DMS79 treated with DMSO at 0.1 percent for 48 hours (cell line): ENCODE measurements around the gene NSD2.
A peak's percentile ranks its signal among the peaks of the same experiment; 100 is the strongest.
"Not testable (repeated sequence)": the region's sequence is repeated elsewhere in the genome, so short reads cannot be mapped to it uniquely, and the experiment has no call there.

Experiments
- DNase-seq: peaks from one replicate; lab custom pipeline; 2025; lab: John Stamatoyannopoulos, UW

NSD2 gene

DNA sequence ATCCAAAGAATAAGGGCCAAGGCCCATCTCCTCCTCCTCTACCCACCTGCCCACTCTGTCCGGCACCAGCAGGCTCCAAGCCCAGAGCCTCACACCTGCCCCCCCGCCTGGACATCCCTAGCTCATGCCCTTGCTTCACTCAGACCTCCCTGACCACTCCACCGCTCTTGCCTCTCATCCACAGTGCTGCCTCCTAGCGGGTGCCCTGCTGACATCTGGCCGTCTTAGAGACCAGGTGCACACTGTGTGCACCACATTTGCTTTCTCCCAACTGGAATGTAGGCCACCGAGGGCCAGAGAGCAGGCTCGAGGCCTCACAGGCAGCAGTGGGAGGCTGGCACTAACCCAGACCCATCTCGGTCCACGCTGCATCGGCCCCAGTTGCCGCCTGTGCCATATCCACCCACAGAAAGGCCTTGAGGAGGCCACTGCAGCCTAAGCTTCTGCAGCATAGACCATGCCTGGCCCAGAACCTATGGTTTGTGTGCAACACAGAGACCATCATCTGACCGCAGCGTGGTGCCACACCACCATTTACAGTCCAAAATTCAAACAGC is 28.8 kb upstream of the NSD2 start:
- no peak for DNase-seq

DNA sequence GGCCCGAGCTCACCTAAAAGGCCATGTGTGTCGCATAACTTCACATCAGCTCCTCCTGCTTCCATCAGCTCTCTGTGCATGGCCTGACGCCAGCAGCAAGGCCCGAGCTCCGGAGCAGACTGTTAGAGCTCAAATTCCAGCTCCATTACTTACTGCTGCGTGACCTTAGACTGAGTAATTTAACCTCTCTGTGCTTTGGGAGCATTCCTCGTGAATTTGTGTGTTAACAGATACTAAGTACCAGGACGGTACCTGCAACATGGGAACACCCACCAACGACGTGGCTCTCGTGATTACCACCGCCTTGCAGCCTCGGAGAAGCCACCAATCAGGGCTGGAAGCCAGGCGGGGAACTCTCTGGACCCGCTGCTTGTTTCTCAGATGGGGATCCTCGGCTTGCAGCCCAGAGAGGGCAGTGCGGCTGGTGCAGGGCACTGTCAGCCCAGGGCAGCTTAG is 28.2 kb upstream of the NSD2 start:
- DNase-seq, result no peak

DNA sequence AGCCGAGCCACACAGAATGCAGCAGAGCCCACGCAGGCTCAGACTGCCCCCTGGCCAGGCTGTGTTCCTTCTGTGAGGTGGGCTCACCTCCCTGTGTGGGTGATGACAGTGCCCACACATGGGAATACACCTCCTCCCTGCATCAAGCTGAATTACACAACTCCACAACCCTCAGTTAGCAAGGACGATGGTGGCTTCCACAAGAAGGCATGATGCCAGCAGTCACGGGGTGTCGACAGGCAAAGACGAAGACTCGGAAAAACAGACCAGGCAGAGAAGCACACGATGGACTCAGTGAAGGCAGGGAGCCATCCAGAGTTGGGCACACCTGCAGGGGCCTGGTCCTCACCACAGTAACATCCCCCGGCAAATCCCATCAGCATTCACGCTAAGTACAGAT is 27.3 kb upstream of the NSD2 start:
- no peak for DNase-seq

- not testable (repeated sequence) for DNase-seq
These were observed 26.6 kb upstream of the NSD2 start for GRCh38 chr4:1844618-1845017.

GRCh38 chr4:1846580-1846979 is 24.6 kb upstream of the NSD2 start:
- DNase-seq, result no peak

- no peak for DNase-seq
These were observed 20.9 kb upstream of the NSD2 start for GRCh38 chr4:1850276-1850675.

DNA sequence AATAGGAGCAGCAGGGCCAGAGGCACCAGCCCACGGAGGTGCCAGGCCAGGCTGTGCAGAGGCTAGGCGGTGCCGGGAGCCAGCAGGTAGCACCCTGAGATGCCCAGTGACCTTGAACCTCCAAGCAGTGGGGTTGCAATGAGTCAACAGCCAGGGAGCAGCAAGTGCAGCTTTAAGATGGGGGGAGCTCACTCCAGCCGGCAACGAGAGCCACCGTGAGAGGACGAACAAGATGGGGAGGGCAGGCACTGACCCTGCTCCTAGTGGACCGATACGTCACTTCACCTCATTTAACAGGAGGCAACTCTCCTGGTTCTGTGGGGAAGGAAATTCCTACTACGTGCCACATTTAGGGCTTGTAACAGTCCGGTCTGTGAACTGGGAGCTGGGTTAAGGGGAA is 20.0 kb upstream of the NSD2 start:
- no peak for DNase-seq

GRCh38 chr4:1851575-1852410 is 19.4 kb upstream of the NSD2 start:
- no peak for DNase-seq

- DNase-seq, result no peak
These were observed 18.1 kb upstream of the NSD2 start for GRCh38 chr4:1852904-1853623.

DNA sequence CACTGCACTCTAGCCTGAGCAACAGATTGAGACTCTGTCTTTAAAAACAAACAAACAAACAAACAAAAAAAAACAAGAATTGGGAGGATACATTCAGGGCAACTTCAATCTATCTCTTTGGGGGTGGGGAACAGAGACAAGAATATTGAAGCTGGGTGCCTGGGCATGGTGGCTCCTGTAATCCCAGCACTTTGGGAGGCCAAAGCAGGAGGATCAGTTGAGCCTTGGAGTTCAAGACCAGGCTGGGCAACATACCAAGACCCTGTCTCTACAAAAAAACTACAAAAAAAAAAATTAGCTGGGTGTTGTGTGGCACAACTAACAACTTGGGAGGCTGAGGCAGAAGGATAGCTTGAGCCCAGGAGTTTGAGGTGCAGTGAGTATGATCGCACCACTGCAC is 16.4 kb upstream of the NSD2 start:
- DNase-seq, result no peak

DNA sequence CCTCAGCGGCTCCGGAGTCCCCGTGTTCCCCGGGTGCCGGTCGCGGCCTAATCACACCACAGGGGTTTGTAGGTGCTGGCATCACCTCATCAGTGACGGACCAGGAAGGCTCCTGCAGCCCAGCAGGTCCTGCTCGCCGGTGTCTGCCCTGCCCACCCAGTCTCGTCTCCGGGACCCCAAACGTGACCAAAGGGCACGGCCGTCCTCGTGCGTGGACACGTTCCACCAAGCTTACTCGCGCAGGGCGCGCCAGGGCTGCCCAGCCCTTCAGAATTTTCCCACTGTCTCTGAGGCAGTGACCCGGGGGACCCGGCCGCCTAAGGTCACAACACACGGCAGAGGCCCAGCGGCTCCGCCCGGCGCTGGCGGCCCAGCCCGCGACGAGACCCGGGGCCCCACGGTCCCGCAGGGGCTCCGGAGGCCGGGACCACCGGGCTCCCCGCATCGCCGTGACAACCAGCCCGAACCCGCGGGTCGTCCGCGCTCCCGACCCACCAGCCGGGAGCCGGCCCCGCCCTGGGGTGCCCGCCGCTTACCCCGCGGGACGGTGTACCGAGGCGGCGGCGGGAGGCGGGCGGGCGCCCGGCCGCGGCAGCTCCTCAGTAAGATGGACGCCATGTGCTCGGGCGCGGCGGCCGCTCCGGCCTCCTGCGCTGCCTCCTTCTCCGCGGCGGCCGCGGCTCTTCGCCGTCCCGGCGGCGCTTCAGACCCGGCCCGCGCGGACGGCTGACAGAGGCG is 15.7 kb upstream of the NSD2 start:
- no peak for DNase-seq

- DNase-seq, result peak; percentile 60
These were observed 14.9 kb upstream of the NSD2 start, which contains the start of gene LETM1 for GRCh38 chr4:1856071-1856942. LETM1 (minus strand) TSS chr4:1856156; CDS start chr4:1855950, 206 bp downstream.

GRCh38 chr4:1856943-1857699 is 14.1 kb upstream of the NSD2 start:
- peak; percentile 19 for DNase-seq

GRCh38 chr4:1857931-1858330 is 13.3 kb upstream of the NSD2 start:
- DNase-seq, result no peak

DNA sequence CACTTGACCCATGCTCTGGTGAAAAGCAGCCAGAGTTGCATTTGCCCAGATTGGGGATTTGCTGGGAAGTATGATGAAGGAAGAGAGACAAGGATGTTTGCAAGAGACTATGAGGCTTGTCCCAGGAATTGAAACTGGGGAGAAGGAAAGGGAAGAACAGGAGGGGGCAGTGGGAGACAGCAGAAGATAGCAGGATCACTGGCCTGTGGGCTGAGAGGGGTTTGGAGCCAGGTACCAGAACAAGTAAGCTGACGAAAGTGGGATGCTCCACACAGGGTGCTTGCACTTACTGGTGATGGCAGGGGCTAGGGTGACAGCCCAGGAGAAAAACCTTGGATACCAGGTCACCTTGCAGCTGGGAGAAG is 11.8 kb upstream of the NSD2 start:
- no peak for DNase-seq

- DNase-seq, result no peak
These were observed 8.9 kb upstream of the NSD2 start for GRCh38 chr4:1862055-1862911.

- no peak for DNase-seq
These were observed 8.3 kb upstream of the NSD2 start for GRCh38 chr4:1862961-1863296.

DNA sequence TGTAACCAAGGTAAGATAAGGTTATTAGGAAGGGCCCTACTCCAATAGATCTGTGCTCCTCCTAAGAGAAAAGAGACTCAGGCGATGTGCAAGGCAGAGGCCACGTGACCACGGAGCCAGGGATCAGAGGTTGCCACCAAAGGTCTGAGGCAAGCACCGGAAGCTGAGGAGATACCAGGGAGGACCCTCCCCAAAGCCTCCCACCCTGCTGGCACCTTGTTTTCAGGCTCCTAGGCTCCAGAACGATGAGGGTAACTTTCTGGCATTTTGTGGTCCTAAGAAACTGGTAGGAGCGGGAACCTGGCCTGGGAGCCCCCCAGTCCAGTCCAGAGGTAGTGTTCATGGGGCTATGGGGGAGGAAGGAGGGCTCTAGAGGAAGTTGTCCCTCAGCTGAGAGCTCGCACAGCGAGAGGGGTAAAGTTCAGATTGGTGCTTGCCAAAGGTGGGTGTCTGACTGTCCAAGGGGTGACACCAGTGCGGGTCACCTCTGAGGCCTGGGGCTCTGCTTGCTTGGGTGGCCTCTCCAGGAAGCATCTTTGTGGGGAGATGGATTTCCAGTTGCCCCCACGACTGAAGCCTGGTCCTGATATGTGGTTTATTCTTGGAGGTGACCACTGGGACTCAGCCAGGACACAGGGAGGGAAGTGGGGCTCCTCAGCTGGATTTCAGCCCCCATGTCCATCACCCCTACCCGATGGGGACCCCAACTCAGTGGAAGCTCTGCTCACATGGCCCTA is 7.7 kb upstream of the NSD2 start:
- DNase-seq, result no peak
